NCI-H146 treated with DMSO at 0.1 percent for 48 hours (cell line): Measurements from ENCODE around the gene MAFB.
"Not testable (repeated sequence)": the region's sequence is repeated elsewhere in the genome, so short reads cannot be mapped to it uniquely, and the experiment has no call there.

Source experiments
- DNase-seq: peaks from one replicate; lab custom pipeline; 2025; ENCODE audit not compliant: unreplicated experiment; lab: John Stamatoyannopoulos, UW

The MAFB gene

GRCh38 chr20:40689100-40689942, at the start of gene MAFB:
Gene MAFB (minus strand): TSS chr20:40689236. CDS start chr20:40688850, 386 bp downstream.
- no peak for DNase-seq

- DNase-seq: not testable (repeated sequence)
Measured at GRCh38 chr20:40736468-40736867, 47.4 kb upstream of the MAFB start.

- DNase-seq: no peak
Measured at GRCh38 chr20:40728996-40729395, 40.0 kb upstream of the MAFB start.

GRCh38 chr20:40728470-40728869, 39.4 kb upstream of the MAFB start:
- no peak for DNase-seq

- DNase-seq: no peak
Measured at GRCh38 chr20:40727960-40728359, 38.9 kb upstream of the MAFB start.

- no peak for DNase-seq
Measured at GRCh38 chr20:40726776-40727175, 37.7 kb upstream of the MAFB start.

GRCh38 chr20:40724566-40724965, 35.5 kb upstream of the MAFB start:
- no peak for DNase-seq

- DNase-seq: no peak
Measured at GRCh38 chr20:40720826-40721225, 31.8 kb upstream of the MAFB start.

- DNase-seq: no peak
Measured at GRCh38 chr20:40720099-40720498, 31.1 kb upstream of the MAFB start.

GRCh38 chr20:40718982-40719729, 30.1 kb upstream of the MAFB start:
- no peak for DNase-seq

GRCh38 chr20:40718214-40718977, 29.4 kb upstream of the MAFB start:
- no peak for DNase-seq

GRCh38 chr20:40717343-40717865, 28.4 kb upstream of the MAFB start:
- no peak for DNase-seq

GRCh38 chr20:40715491-40715890, 26.5 kb upstream of the MAFB start:
- no peak for DNase-seq

- no peak for DNase-seq
Measured at GRCh38 chr20:40714916-40715315, 25.9 kb upstream of the MAFB start.

GRCh38 chr20:40714109-40714508, 25.1 kb upstream of the MAFB start:
- no peak for DNase-seq

- DNase-seq: no peak
Measured at GRCh38 chr20:40713508-40713907, 24.5 kb upstream of the MAFB start.

- DNase-seq: no peak
Measured at GRCh38 chr20:40711079-40711478, 22.0 kb upstream of the MAFB start.

- DNase-seq: no peak
Measured at GRCh38 chr20:40710603-40711002, 21.6 kb upstream of the MAFB start.

- DNase-seq: no peak
Measured at GRCh38 chr20:40706977-40707582, 18.0 kb upstream of the MAFB start.

- no peak for DNase-seq
Measured at GRCh38 chr20:40705413-40705812, 16.4 kb upstream of the MAFB start.

- no peak for DNase-seq
Measured at GRCh38 chr20:40704828-40705227, 15.8 kb upstream of the MAFB start.
